GM19452 (cell line): ENCODE measurements around the gene ZDHHC17.
"Not testable (repeated sequence)": the region's sequence is repeated elsewhere in the genome, so short reads cannot be mapped to it uniquely, and the experiment has no call there.

ENCODE experiments used
- ATAC-seq: cut with Tn5 transposase; IDR thresholded peaks from one replicate; pipeline ENCODE4 v1.9.1; 2021; ENCODE audit not compliant: unreplicated experiment

The ZDHHC17 gene

GRCh38 chr12:76763746-76764675 lies at the start of gene ZDHHC17:
ZDHHC17 (plus strand) TSS chr12:76764115; CDS start chr12:76764237, 122 bp downstream.
- peak; percentile 91 for ATAC-seq

DNA sequence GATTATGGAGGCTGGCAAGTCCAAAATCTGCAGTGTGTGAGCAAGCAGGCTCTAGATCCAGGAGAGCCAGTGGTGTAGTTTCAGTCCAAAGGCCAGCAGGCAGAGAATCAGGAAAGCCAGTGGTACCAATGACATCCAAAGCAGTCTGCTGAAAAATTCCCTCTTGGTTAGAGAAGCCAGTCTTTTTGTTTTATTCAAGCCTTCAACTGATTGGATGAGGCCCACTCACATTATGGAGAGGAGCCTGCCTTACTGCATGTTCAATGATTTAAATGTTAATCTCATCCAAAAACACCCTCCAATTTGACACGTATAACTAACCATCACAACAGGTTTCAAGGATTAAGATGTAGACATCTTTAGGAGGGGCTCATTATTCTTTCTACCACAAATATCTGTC lies 49.5 kb upstream of the ZDHHC17 start:
- ATAC-seq: no peak

- no peak for ATAC-seq
Observed at GRCh38 chr12:76714861-76715260, 49.1 kb upstream of the ZDHHC17 start.

DNA sequence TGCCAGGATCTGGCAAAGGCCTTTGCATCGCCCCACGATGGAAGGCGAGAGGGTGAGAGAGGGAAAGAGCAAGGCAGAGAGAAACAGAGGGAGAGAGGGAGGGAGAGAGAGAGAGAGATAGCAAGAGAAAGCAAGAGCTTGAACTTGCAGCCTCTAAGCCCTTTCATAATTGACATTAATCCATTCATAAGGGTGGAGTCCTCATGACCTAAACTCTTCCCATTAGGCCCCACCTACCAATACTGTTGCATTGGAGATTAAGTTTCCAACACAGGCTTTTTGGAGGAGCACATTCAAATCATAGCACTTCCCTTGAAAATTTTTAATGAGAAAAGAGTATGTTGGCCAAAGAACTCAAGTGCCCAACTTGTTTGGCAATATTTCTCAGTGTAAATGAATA lies 48.6 kb upstream of the ZDHHC17 start:
- no peak for ATAC-seq

- ATAC-seq: no peak
Observed at GRCh38 chr12:76717314-76717713, 46.6 kb upstream of the ZDHHC17 start.

GRCh38 chr12:76719171-76720041 lies 44.5 kb upstream of the ZDHHC17 start:
- no peak for ATAC-seq

- no peak for ATAC-seq
Observed at GRCh38 chr12:76720068-76720467, 43.8 kb upstream of the ZDHHC17 start.

- ATAC-seq: no peak
Observed at GRCh38 chr12:76726626-76727025, 37.3 kb upstream of the ZDHHC17 start.

DNA sequence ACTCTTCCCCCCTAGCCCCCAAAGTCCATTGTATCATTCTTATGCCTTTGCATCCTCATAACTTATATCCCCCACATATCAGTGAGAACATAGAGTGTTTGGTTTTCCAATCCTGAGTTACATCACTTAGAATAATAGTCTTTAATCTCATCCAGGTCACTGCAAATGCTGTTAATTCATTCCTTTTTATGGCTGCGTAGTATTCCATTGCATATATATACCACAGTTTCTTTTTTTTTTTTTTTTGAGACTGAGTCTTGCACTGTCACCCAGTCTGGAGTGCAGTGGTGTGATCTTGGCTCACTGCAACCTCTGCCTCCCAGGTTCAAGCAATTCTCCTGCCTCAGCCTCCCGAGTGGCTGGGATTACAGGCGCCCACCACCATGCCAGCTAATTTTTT lies 31.7 kb upstream of the ZDHHC17 start:
- ATAC-seq: not testable (repeated sequence)

GRCh38 chr12:76737689-76738088 lies 26.2 kb upstream of the ZDHHC17 start:
- not testable (repeated sequence) for ATAC-seq

- no peak for ATAC-seq
Observed at GRCh38 chr12:76738824-76739579, 24.9 kb upstream of the ZDHHC17 start.

DNA sequence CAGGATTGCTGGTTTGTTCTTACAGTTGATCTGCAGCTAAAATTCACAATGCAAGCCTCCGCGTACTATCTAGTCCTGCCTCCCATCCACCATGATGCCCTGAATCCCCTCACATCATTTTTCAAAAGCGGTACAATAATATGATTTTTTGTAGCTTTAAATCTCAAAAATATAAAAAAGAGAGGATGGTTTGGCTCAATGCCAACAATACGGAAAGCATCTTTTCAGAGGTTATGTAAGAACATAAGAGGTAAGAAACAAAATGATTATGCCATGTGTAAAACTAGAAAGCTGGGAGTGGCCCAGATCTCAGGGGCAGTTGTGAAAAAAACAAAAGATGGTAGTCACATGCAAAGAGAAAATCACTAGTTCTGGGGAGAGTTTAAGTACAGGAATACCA lies 24.0 kb upstream of the ZDHHC17 start:
- no peak for ATAC-seq

- no peak for ATAC-seq
Observed at GRCh38 chr12:76740501-76740900, 23.4 kb upstream of the ZDHHC17 start.

DNA sequence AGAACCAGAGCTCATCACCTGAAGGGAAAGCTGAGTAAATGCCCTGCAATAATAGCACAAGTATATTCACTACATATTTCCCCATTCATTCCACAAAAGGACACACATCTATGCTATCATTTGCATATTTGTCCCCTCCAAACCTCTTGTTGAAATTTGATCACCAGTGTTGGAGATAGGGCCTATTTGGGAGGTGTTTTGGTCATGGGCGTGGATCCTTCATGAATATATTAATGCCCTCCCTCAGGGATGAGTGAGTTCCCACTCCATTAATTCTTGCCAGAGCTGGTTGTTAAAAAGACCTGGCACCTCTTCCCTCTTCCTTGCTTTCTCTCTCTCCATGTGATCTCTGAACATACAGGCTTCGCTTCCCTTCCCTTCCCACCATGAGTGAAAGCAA lies 18.6 kb upstream of the ZDHHC17 start:
- no peak for ATAC-seq

DNA sequence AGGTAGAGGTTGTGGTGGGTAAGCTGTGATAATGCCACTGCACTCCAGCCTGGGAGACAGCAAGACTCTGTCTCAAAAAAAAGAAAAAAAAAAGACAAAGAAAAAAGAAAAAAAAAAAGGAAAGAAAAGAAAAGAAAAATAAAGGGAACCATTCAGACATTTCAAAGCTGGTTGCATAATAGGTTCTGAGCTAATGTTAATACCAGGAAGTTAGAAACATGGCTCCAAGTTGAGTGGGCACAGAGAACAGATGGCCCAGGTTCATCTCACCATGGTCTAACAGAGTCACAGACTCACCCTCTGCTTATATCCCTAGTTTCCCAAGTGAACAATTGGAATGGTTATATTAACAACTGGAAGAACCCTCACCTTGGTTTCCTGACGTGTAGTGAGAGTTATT lies 17.4 kb upstream of the ZDHHC17 start:
- no peak for ATAC-seq

DNA sequence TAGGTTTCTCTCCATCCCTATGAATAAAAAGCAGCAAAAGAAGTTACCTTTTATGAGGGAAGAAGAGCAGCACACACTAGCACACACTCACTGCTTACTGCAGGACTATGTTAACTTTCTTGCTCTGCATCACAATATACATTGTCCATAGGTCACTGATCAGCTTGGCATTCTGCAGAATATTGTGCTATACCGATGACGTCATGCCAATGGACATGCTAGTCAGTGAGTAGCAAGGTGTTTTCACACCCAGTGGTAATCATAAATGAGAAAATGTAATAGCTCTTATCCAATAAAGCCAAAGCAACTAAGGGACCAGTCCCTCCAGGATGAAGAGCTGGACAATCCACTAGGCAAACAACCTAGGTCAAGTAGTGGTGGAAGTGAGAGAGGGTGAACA lies 16.7 kb upstream of the ZDHHC17 start:
- no peak for ATAC-seq

DNA sequence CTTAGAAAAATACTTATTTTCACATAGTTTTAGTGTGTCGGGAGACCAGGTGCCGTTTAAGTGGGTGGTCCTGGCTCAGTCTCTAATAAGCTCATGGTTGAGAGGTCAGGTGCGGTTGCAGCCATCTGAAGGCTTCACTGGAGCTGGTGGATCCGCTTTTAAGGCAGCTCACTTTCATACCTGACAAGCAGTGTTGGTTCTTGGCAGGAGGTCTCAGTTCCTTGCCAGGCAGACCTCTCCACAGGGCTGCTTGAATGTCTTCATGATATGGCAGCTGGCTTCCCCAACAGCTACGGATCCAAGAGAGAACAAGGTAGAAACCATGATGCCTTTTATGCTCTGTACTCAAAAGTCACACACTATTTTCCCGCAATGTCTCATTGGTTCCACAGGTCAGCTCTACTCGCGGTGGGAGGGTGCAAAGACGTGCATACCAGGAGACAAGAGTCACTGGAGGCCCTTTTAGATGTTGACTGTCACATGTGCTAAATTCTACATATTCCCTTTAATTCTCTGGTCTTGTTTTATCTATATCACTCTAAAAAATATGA lies 8.0 kb upstream of the ZDHHC17 start:
- no peak for ATAC-seq

DNA sequence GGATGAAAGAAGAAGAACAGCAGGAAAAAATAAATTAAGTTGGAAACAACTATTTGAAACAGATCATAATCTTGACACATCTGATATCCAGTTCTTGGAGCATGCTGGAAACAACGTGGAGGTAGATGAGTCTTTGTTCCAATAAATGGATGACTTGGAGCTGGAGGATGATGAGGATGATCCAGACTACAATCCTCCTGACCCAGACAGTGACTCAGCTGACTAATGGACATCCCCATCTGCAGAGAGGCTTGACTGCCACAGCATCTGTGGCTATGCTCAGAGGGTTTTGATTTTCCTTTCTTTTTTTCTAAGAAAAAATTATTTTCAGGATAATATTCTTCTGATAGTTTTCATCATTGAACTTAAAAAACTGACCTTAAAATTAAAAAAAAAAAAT lies 6.2 kb upstream of the ZDHHC17 start:
- no peak for ATAC-seq

DNA sequence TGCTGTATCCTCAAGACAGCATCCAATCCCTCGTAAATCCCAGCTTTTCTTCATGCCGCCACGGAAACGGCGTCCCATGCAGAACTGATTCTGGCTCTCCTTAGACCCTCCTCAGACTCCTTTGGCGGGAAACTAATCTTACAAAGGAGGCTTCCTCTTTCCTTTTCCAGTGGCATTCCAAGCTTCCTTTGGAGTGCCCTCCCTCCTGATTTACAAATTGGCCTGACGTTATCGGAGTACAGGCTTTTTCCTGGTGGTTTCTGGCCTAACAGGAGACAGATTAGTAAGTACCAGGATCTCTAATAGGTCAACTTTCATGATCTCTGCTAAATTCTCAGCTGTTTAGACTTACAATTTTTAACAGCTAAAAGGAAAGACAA lies 1.3 kb upstream of the ZDHHC17 start:
- no peak for ATAC-seq

DNA sequence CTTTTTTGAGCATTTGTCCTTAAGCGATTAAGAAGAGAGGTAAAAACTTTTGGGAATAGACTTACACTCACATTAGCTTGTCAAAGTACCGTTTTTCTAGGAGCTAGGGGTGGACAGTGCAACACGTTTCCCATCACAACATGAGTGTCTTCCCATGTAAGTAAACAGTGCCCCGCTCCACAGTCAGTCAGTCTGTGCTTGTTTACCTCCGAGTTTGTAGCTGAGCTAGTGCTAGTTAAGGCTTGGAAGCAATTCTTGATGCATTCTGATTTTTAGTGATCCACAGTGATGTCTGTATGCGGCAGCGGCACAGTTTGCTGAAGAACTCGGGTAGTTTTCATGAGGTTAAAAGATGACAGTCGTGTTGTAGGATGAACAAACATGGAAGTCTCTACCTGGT lies 941 bp downstream of the ZDHHC17 start:
- no peak for ATAC-seq

GRCh38 chr12:76765598-76765997 lies 1.7 kb downstream of the ZDHHC17 start:
- no peak for ATAC-seq
